OCI-LY1 (cell line): Measurements from ENCODE around the gene TTLL11.

Source experiments
- H2AFZ ChIP-seq: fragments of 200-600 bp; sonication (generic), shearing (Covaris generic); 2 replicates; pipeline ENCODE4 v1.6.0; 2014; ENCODE audit warnings: antibody characterized with exemption, mild to moderate bottlenecking, low read length
- H3F3A ChIP-seq: fragments of 200-600 bp; sonication (generic), shearing (Covaris generic); 2 replicates; pipeline ENCODE4 v1.6.0; 2014; ENCODE audit warnings: mild to moderate bottlenecking, antibody characterized with exemption, low read length, moderate library complexity; ENCODE audit not compliant: insufficient read depth
- H3K27ac ChIP-seq: fragments of 200-600 bp; sonication (generic); 2 replicates; pipeline ENCODE4 v1.5.1; 2014; ENCODE audit warnings: low read length, mixed run types, mild to moderate bottlenecking, low read depth; ENCODE audit not compliant: poor library complexity, severe bottlenecking
- H3K27me3 ChIP-seq: fragments of 200-600 bp; sonication (generic); 2 replicates; pipeline ENCODE4 v1.6.0; 2014; ENCODE audit warnings: antibody characterized with exemption, mild to moderate bottlenecking, low read length, moderate library complexity; ENCODE audit not compliant: insufficient read depth
- H3K36me3 ChIP-seq: fragments of 200-600 bp; sonication (generic); 2 replicates; pipeline ENCODE4 v1.6.1; 2014; ENCODE audit warnings: mild to moderate bottlenecking, antibody characterized with exemption, low read length, moderate library complexity, mixed read lengths; ENCODE audit not compliant: insufficient read depth
- H3K4me1 ChIP-seq: fragments of 200-600 bp; sonication (generic); 2 replicates; pipeline ENCODE4 v1.5.1; 2014; ENCODE audit warnings: mild to moderate bottlenecking, low read length, moderate library complexity; ENCODE audit not compliant: insufficient read depth, severe bottlenecking
- H3K4me2 ChIP-seq: fragments of 200-600 bp; sonication (generic), shearing (Covaris generic); 2 replicates; pipeline ENCODE4 v1.6.1; 2014; ENCODE audit warnings: low read length
- H3K4me3 ChIP-seq: fragments of 200-600 bp; sonication (generic); 2 replicates; pipeline ENCODE4 v1.5.1; 2014; ENCODE audit warnings: low read length, low read depth, mild to moderate bottlenecking, mixed read lengths; ENCODE audit not compliant: poor library complexity, severe bottlenecking
- H3K79me2 ChIP-seq: fragments of 200-600 bp; shearing (Covaris generic); 2 replicates; pipeline ENCODE4 v1.6.1; 2016; ENCODE audit warnings: mixed run types, low read length, mixed read lengths; ENCODE audit not compliant: insufficient read depth
- H3K9ac ChIP-seq: fragments of 200-600 bp; sonication (generic), shearing (Covaris generic); 2 replicates; pipeline ENCODE4 v1.6.1; 2014; ENCODE audit warnings: mild to moderate bottlenecking, low read length, mixed read lengths
- H3K9me2 ChIP-seq: fragments of 200-600 bp; sonication (generic), shearing (Covaris generic); 2 replicates; pipeline ENCODE4 v1.6.1; 2014; ENCODE audit warnings: low read depth, mild to moderate bottlenecking, low read length, mixed read lengths
- H3K9me3 ChIP-seq: fragments of 200-600 bp; shearing (Covaris generic); 2 replicates; pipeline ENCODE4 v1.6.1; 2014; ENCODE audit warnings: low read length, mixed read lengths
- H4K20me1 ChIP-seq: fragments of 200-600 bp; sonication (generic), shearing (Covaris generic); 2 replicates; pipeline ENCODE4 v1.6.0; 2016; ENCODE audit warnings: mild to moderate bottlenecking, low read length; ENCODE audit not compliant: insufficient read depth
- EZH2 ChIP-seq: fragments of 200-600 bp; sonication (generic), shearing (Covaris generic); IDR thresholded peaks from 2 replicates; pipeline ENCODE4 v1.8.0; 2017; ENCODE audit warnings: borderline replicate concordance, mixed run types, mild to moderate bottlenecking, antibody characterized with exemption, low read length, moderate library complexity, mixed read lengths
- TF ChIP-seq, protein P1 (sequence below): fragments of 200-600 bp; sonication (generic), shearing (Covaris generic); IDR thresholded peaks from 2 replicates; pipeline ENCODE4 v1.5.1; 2017; ENCODE audit warnings: mild to moderate bottlenecking, antibody characterized with exemption, low read length, moderate library complexity, mixed read lengths

The TTLL11 gene

DNA sequence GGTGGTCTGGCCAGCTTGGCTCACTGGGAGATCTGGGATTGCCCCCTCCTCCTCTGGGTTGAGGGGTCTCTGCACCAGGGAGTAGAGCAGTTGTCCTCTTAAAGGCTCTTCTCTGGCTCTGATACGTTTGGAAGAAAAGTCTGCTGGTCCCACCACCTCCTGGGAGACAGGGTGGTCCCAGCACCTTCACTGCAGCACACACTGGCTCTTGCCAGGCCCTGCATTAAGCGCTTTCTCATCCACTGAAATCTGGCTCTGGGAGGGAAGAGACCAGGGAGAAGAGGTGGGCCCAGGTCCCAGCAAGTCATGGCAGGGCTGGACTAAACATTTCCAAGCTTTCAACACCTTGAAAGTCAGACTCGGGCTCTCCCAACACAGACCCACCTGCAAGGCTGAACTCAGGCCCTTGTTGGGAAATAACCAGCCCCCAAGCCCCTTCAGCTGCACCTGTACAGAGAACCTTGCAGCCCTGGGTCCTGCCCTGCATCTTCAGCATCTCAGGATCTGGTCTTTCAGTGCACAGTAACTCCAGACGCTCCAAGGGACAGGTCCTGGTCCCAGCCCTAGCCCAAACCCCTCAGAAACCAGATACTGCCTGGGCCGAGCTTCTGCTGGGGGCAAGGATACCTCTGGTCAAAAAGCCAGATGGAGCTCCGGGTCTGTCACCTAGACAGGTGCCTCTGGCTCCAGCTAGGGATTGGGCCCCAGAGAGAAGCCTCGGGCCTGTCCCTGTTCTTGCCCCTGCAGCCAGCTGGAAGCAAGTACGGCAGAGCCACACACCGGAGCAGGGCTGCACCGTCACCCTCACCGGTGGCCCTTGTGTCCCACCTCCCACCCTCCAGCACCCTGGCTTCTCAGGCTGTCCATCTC lies 307.2 kb downstream of the TTLL11 start:
- no peaks in the 10 kb centered on the region for H3K9me2 ChIP-seq
- TF ChIP-seq EZH2 = no peak
- TF ChIP-seq, protein P1, sequence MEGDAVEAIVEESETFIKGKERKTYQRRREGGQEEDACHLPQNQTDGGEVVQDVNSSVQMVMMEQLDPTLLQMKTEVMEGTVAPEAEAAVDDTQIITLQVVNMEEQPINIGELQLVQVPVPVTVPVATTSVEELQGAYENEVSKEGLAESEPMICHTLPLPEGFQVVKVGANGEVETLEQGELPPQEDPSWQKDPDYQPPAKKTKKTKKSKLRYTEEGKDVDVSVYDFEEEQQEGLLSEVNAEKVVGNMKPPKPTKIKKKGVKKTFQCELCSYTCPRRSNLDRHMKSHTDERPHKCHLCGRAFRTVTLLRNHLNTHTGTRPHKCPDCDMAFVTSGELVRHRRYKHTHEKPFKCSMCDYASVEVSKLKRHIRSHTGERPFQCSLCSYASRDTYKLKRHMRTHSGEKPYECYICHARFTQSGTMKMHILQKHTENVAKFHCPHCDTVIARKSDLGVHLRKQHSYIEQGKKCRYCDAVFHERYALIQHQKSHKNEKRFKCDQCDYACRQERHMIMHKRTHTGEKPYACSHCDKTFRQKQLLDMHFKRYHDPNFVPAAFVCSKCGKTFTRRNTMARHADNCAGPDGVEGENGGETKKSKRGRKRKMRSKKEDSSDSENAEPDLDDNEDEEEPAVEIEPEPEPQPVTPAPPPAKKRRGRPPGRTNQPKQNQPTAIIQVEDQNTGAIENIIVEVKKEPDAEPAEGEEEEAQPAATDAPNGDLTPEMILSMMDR = no peak
- H3K4me2 ChIP-seq = no peak overlapping the region
- H3K36me3 ChIP-seq = peaks cover 15% of the 10 kb centered on the region
- H3K9ac ChIP-seq = no peak overlapping the region
- no peak overlapping the region for H3K27ac ChIP-seq
- no peaks in the 10 kb centered on the region for H3K4me1 ChIP-seq
- no peaks in the 10 kb centered on the region for H3K9me3 ChIP-seq
- no peaks in the 10 kb centered on the region for H3K79me2 ChIP-seq
- no peaks in the 10 kb centered on the region for H3F3A ChIP-seq
- H3K4me3 ChIP-seq = no peak overlapping the region
- H4K20me1 ChIP-seq = no peaks in the 10 kb centered on the region
- no peak overlapping the region for H2AFZ ChIP-seq
- no peaks in the 10 kb centered on the region for H3K27me3 ChIP-seq

DNA sequence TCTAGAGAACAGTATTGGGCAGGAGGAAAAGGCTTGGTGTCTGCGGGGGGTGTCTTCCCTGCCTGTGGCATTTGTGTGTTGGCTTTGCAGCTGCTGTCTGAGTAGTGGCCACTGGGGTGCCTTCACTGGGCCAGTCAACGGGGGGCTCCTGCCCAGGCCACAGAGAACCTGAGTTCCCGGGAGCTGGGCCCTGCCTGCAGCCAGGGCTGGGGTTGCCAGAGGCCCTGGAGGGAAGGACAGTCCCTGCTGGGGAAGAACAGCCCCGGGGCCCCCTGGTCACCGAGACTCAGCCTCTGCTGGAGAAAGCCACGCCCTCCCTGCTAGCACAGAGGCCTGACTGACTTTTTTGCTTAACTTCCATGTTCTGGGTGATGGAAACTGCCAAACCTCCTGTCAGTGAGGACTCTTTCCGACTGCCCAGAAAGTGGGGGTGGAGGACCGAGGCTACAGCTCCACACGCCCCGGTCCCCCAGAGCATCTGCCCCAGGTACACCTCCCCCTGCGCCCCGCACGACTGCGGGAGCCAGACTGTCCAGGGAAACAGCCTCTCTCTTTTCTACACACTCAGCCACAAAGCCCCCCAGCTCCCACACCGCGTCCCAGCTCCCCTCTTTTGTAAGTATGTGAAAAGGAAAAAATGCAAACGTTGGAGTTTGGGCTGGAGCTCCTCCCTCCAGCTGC lies 308.2 kb downstream of the TTLL11 start:
- H3K27ac ChIP-seq = no peak overlapping the region
- H3K4me3 ChIP-seq = no peak overlapping the region
- peaks cover 24% of the 10 kb centered on the region for H3K36me3 ChIP-seq

DNA sequence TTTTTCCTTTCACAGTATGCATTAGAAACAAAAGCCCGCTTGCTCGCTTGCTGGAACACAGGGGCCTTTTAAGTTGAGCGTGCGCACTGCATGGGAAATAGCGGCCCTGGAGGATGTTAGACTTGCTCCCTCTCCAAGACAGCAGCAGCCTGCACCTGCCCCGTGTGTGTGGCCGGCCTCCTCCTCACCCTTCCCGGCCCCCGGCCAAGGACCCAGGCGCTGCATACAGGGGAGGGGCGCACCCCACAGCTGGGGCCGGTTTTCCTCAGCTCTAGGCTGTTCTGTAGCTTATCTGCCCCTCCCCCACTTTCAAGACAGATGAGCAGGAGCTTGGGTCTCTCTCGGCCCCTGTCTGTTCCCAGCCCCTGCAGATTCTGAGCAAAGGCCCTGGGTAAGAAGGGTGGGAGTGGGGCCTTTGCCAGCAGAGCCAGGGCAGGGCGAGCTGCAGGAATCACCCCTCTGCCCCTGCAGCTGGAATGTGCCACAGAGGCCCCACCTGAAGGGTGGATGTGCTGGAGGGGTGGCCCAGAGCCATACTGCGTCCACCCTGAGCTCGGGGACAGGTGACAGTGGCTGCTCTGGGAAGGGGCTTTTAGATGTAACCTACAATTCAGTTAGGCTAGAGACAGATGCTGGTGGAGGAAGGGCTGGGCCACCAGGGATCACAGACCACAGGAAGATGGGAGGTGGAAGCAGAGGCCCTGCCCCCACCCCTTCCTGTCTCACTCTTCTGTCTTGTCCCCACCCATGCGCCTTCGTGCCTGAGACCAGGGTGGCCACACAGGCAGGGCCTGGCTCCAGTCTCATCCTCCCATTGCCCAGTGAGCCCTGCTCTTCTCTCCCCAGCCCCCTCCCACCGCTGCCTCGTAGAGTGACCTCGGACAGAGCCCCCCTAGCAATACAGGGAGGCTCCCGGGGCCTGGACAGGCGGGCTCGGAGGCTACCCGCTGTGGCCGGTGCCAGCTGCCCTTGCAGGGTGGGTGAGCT lies 309.3 kb downstream of the TTLL11 start:
- H3K36me3 ChIP-seq = peaks cover 27% of the 10 kb centered on the region
- no peaks in the 10 kb centered on the region for H3K4me1 ChIP-seq
- H3K9me3 ChIP-seq = no peaks in the 10 kb centered on the region
- H3K27ac ChIP-seq = no peak overlapping the region
- H3K4me3 ChIP-seq = no peak overlapping the region
- no peaks in the 10 kb centered on the region for H3K27me3 ChIP-seq
- no peaks in the 10 kb centered on the region for H3K9me2 ChIP-seq
- H3K9ac ChIP-seq = no peak overlapping the region
- H2AFZ ChIP-seq = no peak overlapping the region
- H3K4me2 ChIP-seq = no peak overlapping the region
- TF ChIP-seq EZH2 = no peak
- no peaks in the 10 kb centered on the region for H3K79me2 ChIP-seq
- H3F3A ChIP-seq = no peaks in the 10 kb centered on the region
- no peaks in the 10 kb centered on the region for H4K20me1 ChIP-seq

More for the DNA sequence above, 308.2 kb downstream of the TTLL11 start:
- Histone ChIP-seq H3K9ac (no peak overlapping the region), H3K4me1 (no peaks in the 10 kb centered on the region), H2AFZ (no peak overlapping the region), H4K20me1 (no peaks in the 10 kb centered on the region), H3F3A (no peaks in the 10 kb centered on the region), H3K79me2 (no peaks in the 10 kb centered on the region), H3K4me2 (no peak overlapping the region), H3K9me2 (no peaks in the 10 kb centered on the region), H3K9me3 (no peaks in the 10 kb centered on the region), H3K27me3 (no peaks in the 10 kb centered on the region)
- no peak for TF ChIP-seq EZH2
- TF ChIP-seq, protein P1 = no peak
